Stimulated activated CD4-positive, alpha-beta T cell treated with anti-CD3 and anti-CD28 coated beads, Interleukin-2, amount 100 ng/mL, for 48 hours (primary cell): ENCODE measurements around the gene TMEM242.

Experiments used
- DNase-seq, 2 donors: peaks; one replicate each; pipeline ENCODE4 v3.0.0-alpha.2; 2020

TMEM242 gene

GRCh38 chr6:157246048-157246630, 77.2 kb downstream of the TMEM242 start:
- DNase-seq: no peak

GRCh38 chr6:157245436-157245835, 77.9 kb downstream of the TMEM242 start:
- no peak for DNase-seq

- DNase-seq: no peak
Measured at GRCh38 chr6:157244780-157245179, 78.5 kb downstream of the TMEM242 start.

- DNase-seq: no peak
Measured at GRCh38 chr6:157244175-157244574, 79.1 kb downstream of the TMEM242 start.

- DNase-seq: no peak
Measured at GRCh38 chr6:157242791-157243190, 80.5 kb downstream of the TMEM242 start.

GRCh38 chr6:157240960-157241311, 82.4 kb downstream of the TMEM242 start:
- no peak for DNase-seq

- no peak for DNase-seq
Measured at GRCh38 chr6:157240059-157240959, 83.0 kb downstream of the TMEM242 start.

GRCh38 chr6:157239671-157240058, 83.7 kb downstream of the TMEM242 start:
- DNase-seq: no peak
